GM12801 (cell line): ENCODE results near the gene NEK4.

Source experiments
- CTCF ChIP-seq: IDR thresholded peaks from one replicate; pipeline ENCODE4 v1.5.1; 2011; ENCODE audit warnings: control low read depth; ENCODE audit not compliant: insufficient read length; ENCODE audit errors: extremely low read depth

Gene NEK4

DNA sequence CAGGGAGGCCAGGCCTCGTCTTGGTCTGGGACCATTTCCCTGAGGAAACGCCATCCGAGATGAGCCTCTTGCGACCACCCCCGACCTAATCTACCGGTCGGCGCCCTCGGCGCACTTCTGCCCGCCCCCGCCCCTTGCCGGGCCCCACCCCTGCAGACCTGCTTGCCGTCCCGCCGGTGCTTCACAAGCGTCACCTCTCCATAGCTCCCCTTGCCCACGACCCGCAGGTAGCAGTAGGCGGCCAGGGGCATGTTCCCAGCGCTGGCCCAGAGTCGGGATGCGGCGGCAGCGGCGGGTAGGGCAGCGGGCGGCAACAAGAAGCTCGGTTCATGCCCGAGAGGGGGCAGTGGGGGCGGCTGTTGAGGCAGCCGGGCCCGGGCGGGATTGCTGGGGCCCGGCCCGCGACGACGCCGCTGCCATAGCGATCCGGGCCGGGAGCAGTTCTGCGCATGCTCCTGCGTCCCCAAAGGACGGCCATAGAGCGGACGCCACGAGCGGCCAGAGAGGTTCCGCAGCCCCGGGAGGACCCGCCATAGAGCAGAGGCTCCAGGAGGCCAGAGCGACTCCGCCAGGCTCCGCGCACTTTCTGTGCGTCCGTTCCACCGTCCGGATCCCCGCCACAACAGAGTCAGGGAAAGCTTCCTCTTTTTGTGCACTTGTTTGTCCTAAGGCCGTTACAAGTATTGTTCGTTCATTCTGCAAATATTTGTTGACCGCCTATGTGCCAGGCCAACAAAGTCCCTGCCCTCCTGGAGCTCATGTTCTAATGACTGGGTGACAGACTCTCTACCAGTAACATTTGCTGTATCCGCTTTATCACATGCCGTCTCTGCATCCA, at the start of gene NEK4:
Gene NEK4, minus strand, starts transcription at position 445 of the 838 bp plus-strand sequence. Its CDS starts 194 bp downstream, at position 251.
- no peak for TF ChIP-seq CTCF

GRCh38 chr3:52819936-52820335, 49.2 kb upstream of the NEK4 start:
- no peak for TF ChIP-seq CTCF

- TF ChIP-seq CTCF = no peak
Measured at GRCh38 chr3:52817860-52818259, 47.1 kb upstream of the NEK4 start.

- no peak for TF ChIP-seq CTCF
Measured at GRCh38 chr3:52817221-52817620, 46.5 kb upstream of the NEK4 start.

DNA sequence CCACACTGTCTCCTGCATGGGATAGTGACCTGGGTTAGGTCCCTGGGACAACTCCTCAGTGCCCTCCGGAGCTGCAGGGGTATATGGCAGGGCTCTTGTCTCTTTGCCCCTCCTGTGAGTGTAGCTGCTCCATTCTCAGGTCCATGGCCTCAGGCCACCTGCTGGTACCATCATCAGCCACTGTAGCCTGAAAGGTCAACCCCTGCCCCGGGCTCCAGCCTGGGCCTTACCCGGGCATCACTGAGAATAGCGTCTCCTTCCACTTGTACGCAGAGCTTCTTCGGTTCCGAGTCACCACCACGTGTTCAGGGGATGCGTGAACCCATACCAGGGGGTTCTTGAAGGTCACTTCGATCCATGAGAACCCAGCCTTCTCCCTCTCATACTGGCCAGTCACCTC, 45.9 kb upstream of the NEK4 start:
- no peak for TF ChIP-seq CTCF

DNA sequence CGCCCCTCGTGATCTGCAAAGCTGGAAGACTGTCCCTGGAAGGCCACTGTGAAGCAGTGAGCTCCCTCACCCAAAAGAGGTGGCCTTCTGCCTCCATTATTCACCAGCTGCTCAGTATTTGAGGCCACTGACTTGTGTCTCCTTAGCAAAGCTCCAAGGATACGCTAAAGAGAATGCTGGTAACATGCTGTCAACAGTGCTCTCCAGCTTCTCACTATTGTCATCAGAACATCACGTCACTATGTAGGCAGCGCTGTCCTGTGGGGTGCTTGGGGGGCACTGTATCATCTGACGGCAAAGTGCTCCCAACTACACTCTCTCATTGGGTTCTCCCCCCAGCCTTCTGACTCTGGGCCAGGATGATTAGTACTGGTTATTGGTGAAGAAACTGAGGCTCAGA, 45.5 kb upstream of the NEK4 start:
- TF ChIP-seq CTCF = no peak

GRCh38 chr3:52813810-52814209, 43.1 kb upstream of the NEK4 start:
- no peak for TF ChIP-seq CTCF
